Hepatocyte (in vitro differentiated cells): ENCODE results near the gene C2orf78.

Experiments
- CTCF ChIP-seq: fragments of 200-600 bp; sonication (generic); IDR thresholded peaks from 2 replicates; pipeline ENCODE4 v1.5.1; 2016; ENCODE audit warnings: antibody characterized with exemption, mild to moderate bottlenecking; ENCODE audit not compliant: poor library complexity
- EZH2phosphoT487 ChIP-seq: fragments of 200-600 bp; sonication (generic); IDR thresholded peaks from one replicate; pipeline ENCODE4 v1.6.1; 2018; ENCODE audit warnings: antibody characterized with exemption, mild to moderate bottlenecking, low read depth, moderate library complexity; ENCODE audit not compliant: unreplicated experiment, severe bottlenecking

GRCh38 chr2:73821227-73821626 lies 37.2 kb downstream of the C2orf78 start:
- TF ChIP-seq CTCF (no peak), EZH2phosphoT487 (no peak)
